Chondrocyte (in vitro differentiated cells): ENCODE measurements around the gene IL32. TPM values are rescaled to one million over a fixed set of nuclear protein-coding genes. Genes with fewer than 3 reads are reported as not detected.

ENCODE experiments used
- DNase-seq: peaks from one replicate; pipeline ENCODE4 v3.0.0; 2021; ENCODE audit warnings: mixed read lengths, low spot score
- H3K27ac Mint-ChIP-seq: one replicate; pipeline ENCODE4 v1.8.0; 2021; ENCODE audit warnings: mild to moderate bottlenecking, moderate library complexity, mixed read lengths; ENCODE audit not compliant: unreplicated experiment
- H3K27me3 Mint-ChIP-seq: 2 replicates; pipeline ENCODE4 v1.8.0; 2021; ENCODE audit warnings: low read depth, mixed read lengths
- H3K36me3 Mint-ChIP-seq: 2 replicates; pipeline ENCODE4 v1.8.0; 2021; ENCODE audit warnings: low read depth, mixed read lengths
- H3K4me1 Mint-ChIP-seq: 2 replicates; pipeline ENCODE4 v1.8.0; 2021; ENCODE audit warnings: low read depth, mild to moderate bottlenecking, mixed read lengths
- H3K4me3 Mint-ChIP-seq: one replicate; pipeline ENCODE4 v1.8.0; 2021; ENCODE audit warnings: mild to moderate bottlenecking, moderate library complexity, mixed read lengths; ENCODE audit not compliant: unreplicated experiment
- H3K9me3 Mint-ChIP-seq: 2 replicates; pipeline ENCODE4 v1.8.0; 2021; ENCODE audit warnings: low read depth, mixed read lengths
- total RNA-seq: library from RNA; stranded (reverse); gene quantifications from 3 replicates; pipeline ENCODE4 v1.2.1, GENCODE V29; 2021
- TF ChIP-seq, protein P1 (sequence below): fragments of 200-600 bp; sonication (generic); IDR thresholded peaks from 2 replicates; pipeline ENCODE4 v1.5.0; 2021; ENCODE audit warnings: antibody characterized with exemption, mild to moderate bottlenecking, moderate library complexity

The IL32 gene
- total RNA-seq, 1 donor from 2014 or later: 17.8 TPM

DNA sequence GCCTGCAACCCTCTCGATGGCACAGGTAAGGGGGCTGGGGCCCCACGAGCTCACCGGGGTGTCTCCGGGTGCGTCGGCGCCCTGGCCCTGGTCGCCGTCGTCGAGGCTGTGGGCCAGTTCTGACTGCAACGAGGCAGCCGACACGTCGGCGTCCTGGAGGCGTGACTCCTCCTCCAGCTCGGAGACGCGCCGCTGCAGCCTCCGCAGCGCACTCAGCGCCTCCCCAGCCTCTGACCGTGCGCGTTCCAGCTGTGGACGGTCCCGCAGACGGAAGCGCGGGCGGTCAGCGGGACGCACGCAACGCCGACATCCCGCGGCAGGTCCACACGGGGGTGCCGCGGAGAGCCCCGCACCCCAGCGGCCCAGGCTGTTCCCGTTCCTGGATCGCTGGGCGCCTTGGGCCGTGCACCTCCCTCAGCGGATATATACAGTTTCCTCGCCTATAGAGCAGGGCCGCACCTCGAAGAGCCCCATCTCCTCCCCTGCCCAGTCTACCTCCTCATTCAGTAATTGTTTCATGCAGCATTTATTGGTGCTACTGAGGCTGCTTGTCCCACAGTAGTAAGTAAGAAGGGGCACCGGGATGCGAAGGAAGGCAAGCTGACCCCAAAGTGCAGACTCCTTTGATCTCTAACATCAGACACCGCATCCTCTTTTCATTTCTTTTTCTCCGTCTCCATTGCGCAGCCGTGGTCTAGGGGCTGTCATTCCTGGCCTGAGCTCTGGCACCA lies 35.8 kb upstream of the IL32 start:
- TF ChIP-seq, protein P1, sequence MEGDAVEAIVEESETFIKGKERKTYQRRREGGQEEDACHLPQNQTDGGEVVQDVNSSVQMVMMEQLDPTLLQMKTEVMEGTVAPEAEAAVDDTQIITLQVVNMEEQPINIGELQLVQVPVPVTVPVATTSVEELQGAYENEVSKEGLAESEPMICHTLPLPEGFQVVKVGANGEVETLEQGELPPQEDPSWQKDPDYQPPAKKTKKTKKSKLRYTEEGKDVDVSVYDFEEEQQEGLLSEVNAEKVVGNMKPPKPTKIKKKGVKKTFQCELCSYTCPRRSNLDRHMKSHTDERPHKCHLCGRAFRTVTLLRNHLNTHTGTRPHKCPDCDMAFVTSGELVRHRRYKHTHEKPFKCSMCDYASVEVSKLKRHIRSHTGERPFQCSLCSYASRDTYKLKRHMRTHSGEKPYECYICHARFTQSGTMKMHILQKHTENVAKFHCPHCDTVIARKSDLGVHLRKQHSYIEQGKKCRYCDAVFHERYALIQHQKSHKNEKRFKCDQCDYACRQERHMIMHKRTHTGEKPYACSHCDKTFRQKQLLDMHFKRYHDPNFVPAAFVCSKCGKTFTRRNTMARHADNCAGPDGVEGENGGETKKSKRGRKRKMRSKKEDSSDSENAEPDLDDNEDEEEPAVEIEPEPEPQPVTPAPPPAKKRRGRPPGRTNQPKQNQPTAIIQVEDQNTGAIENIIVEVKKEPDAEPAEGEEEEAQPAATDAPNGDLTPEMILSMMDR: no peak
- H3K27me3 Mint-ChIP-seq: peaks cover 20% of the 10 kb centered on the region
- no peaks in the 10 kb centered on the region for H3K9me3 Mint-ChIP-seq
- no peak overlapping the region for H3K4me3 Mint-ChIP-seq
- H3K4me1 Mint-ChIP-seq: no peaks in the 10 kb centered on the region
- DNase-seq: no peak
- no peak overlapping the region for H3K27ac Mint-ChIP-seq
- peaks cover 8% of the 10 kb centered on the region for H3K36me3 Mint-ChIP-seq

DNA sequence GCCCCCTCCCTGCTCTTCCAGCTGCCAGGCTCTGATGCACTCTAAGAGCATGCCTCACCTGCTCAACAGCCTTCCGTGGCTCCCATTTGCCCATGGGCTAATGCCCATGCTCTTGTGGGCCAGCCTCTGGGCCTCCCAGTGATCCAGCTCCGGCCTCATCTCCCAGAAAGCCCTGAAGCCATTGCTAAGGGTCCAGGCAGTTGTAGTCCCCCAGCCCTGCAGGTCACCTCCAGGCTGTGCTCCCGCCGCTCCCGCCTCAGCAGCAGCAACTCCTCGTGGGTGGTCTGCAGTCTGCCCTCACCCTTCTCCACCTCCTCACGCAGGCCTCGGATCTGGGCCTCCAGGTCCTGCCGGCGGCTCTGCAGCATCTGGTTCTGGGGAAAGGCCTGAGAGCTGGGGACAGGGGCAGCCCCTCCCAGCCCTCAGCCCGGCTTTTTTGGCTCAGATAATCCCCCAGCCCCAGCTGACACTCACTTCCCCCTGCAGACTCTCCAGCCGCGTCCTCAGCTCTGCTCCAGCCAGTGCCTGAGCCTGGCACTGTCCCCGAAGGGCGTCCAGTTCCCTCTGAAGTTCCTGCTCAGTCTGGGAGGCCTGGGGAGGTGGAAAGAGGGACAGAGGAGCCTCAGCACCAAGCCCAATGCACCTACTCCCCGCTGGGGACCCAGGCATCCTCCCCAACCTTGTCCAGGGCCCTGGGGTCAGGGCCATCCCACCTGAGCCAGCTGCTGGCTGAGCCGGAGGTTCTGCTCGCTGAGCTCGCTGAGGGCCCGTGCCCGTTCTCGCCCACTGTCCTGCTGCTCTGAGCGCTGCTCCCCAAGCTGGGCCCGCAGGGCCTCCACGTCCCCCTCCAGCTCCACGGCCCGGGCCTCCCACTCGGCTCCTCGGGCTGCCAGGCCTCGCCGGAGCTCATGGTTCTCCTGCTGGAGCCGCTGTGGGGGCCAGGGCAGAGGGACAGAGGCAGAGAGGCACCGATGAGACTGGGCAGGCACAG lies 34.9 kb upstream of the IL32 start:
- Mint-ChIP-seq H3K27me3 (peaks cover 24% of the 10 kb centered on the region), H3K36me3 (peaks cover 8% of the 10 kb centered on the region), H3K4me3 (no peak overlapping the region), H3K4me1 (no peaks in the 10 kb centered on the region), H3K9me3 (no peaks in the 10 kb centered on the region), H3K27ac (no peak overlapping the region)
- TF ChIP-seq, protein P1: no peak
- no peak for DNase-seq

DNA sequence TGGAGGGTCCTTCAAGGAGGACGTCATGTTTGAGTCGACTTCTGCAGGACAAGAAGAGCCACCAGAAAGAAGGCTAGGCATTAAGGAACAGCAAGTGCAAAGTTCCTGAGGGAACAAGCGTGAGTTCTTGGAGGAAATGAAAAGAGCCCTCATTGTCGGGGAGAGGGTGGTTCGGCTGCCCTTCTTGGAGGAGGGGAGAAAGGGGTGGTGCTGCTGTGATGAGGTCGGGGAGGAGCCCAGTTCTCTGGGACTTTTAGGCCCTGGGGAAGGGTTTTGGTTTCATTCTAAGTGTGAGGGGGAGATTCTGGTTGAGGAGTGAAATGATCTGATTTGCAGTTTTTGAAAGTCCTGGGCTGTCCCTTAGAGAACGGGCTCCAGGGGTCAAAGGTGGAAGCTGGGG lies 32.8 kb upstream of the IL32 start:
- peaks cover 3% of the 10 kb centered on the region for H3K4me1 Mint-ChIP-seq
- DNase-seq: no peak
- no peak overlapping the region for H3K4me3 Mint-ChIP-seq

DNA sequence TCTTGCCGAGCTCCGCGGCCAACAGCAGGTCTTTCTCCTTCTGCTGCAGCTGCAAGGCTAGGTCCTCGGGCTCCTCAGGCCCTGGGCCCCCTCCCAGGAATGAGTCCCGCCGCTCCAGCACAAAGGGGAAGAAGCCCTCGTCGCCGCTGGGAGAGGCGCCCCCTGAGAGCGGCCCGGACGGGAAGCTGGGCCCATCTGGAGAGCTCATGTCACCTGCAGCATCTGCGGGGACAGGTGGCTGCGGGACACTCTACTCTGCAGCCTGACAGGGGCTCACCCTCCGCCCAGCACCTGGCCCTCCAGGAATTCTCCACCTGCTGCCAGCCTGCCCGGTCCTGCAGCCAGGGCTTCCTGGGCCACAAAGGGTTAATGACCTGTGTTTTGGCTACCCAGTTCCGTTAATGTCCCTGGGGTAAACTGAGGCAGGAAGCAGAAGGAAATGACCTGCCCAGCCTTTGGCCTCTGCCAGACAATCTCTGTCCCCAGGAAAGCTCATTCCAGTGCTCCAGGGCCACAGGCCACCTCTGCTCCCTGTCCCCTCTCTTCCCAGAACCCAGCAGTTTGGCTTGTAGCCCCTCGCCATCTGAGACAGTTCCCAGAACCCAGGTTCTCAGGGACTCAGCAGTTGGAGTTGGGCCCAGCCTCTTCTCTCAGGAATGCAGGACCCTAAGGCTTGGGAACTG lies 30.0 kb upstream of the IL32 start:
- Mint-ChIP-seq H3K4me3 (no peak overlapping the region), H3K4me1 (peaks cover 3% of the 10 kb centered on the region), H3K9me3 (no peaks in the 10 kb centered on the region), H3K36me3 (no peaks in the 10 kb centered on the region), H3K27me3 (peaks cover 53% of the 10 kb centered on the region), H3K27ac (no peak overlapping the region)
- TF ChIP-seq, protein P1: no peak
- DNase-seq: no peak

More for the DNA sequence above, 32.8 kb upstream of the IL32 start:
- H3K36me3 Mint-ChIP-seq: no peaks in the 10 kb centered on the region
- TF ChIP-seq, protein P1: no peak
- no peaks in the 10 kb centered on the region for H3K9me3 Mint-ChIP-seq
- H3K27me3 Mint-ChIP-seq: peaks cover 37% of the 10 kb centered on the region
- H3K27ac Mint-ChIP-seq: no peak overlapping the region
